HepG2 (cell line): ENCODE data around the gene WDR59. TPM values are rescaled to one million over a fixed set of nuclear protein-coding genes. Genes with fewer than 3 reads are reported as not detected.
A peak's percentile ranks its signal among the peaks of the same experiment; 100 is the strongest.

ENCODE experiments used
- BRCA1 ChIP-seq: sonication (generic); formaldehyde crosslinking; IDR thresholded peaks from 2 replicates; pipeline ENCODE4 v1.4.0; 2020; ENCODE audit warnings: missing genetic modification reagents
- CHCHD3 ChIP-seq: sonication (generic); formaldehyde crosslinking; IDR thresholded peaks from 2 replicates; pipeline ENCODE4 v1.8.0; 2022; ENCODE audit warnings: mild to moderate bottlenecking, missing genetic modification reagents, moderate library complexity
- DMAP1 ChIP-seq: IDR thresholded peaks from 2 replicates; pipeline ENCODE4 v1.6.1; 2016
- NFAT5 ChIP-seq: sonication (generic); formaldehyde crosslinking; IDR thresholded peaks from 2 replicates; pipeline ENCODE4 v1.4.0; 2020; ENCODE audit warnings: missing genetic modification reagents
- NR0B2 ChIP-seq: sonication (generic); formaldehyde crosslinking; IDR thresholded peaks from 2 replicates; pipeline ENCODE4 v1.4.0; 2020; ENCODE audit warnings: mild to moderate bottlenecking, missing genetic modification reagents
- PHF8 ChIP-seq: sonication (generic); formaldehyde crosslinking; IDR thresholded peaks from 2 replicates; pipeline ENCODE4 v1.5.0; 2020; ENCODE audit warnings: missing genetic modification reagents
- TRAFD1 ChIP-seq: sonication (generic); formaldehyde crosslinking; IDR thresholded peaks from 2 replicates; pipeline ENCODE4 v1.5.1; 2020; ENCODE audit warnings: missing genetic modification reagents, mild to moderate bottlenecking, borderline replicate concordance
- ZFAT ChIP-seq: sonication (generic); formaldehyde crosslinking; conservative IDR thresholded peaks from 2 replicates; pipeline ENCODE4 v1.8.1; 2023; ENCODE audit warnings: missing genetic modification reagents, inconsistent platforms
- ZFP41 ChIP-seq: sonication (generic); formaldehyde crosslinking; IDR thresholded peaks from 2 replicates; pipeline ENCODE4 v1.4.0; 2020; ENCODE audit warnings: mild to moderate bottlenecking, missing genetic modification reagents, borderline replicate concordance
- ZMAT5 ChIP-seq: sonication (generic); formaldehyde crosslinking; IDR thresholded peaks from 2 replicates; pipeline ENCODE4 v1.5.0; 2020; ENCODE audit warnings: mild to moderate bottlenecking, low read depth, missing genetic modification reagents, borderline replicate concordance
- ZNF207 ChIP-seq: fragments of 450-650 bp; IDR thresholded peaks from 2 replicates; pipeline ENCODE4 v1.6.1; 2016; ENCODE audit warnings: antibody characterized with exemption, borderline replicate concordance
- ZNF251 ChIP-seq: sonication (generic); formaldehyde crosslinking; IDR thresholded peaks from 2 replicates; pipeline ENCODE4 v1.9.0; 2021; ENCODE audit warnings: mild to moderate bottlenecking, missing genetic modification reagents
- ZNF33A ChIP-seq: sonication (generic); formaldehyde crosslinking; IDR thresholded peaks from 2 replicates; pipeline ENCODE4 v1.5.1; 2020; ENCODE audit warnings: missing genetic modification reagents, mild to moderate bottlenecking, moderate library complexity, borderline replicate concordance
- ZNF350 ChIP-seq: sonication (generic); formaldehyde crosslinking; IDR thresholded peaks from 2 replicates; pipeline ENCODE4 v1.4.0; 2020; ENCODE audit warnings: mild to moderate bottlenecking, low read depth, missing genetic modification reagents, borderline replicate concordance
- ZNF615 ChIP-seq: sonication (generic); formaldehyde crosslinking; IDR thresholded peaks from 2 replicates; pipeline ENCODE4 v1.5.0; 2020; ENCODE audit warnings: mild to moderate bottlenecking, missing genetic modification reagents, borderline replicate concordance
- ZNF776 ChIP-seq: sonication (generic); formaldehyde crosslinking; IDR thresholded peaks from 2 replicates; pipeline ENCODE4 v1.4.0; 2020; ENCODE audit warnings: mild to moderate bottlenecking, missing genetic modification reagents
- polyA plus RNA-seq, 8 experiments: library from polyadenylated mRNA; depleted of rRNA in 3 of 8; stranded (reverse) in 7 of 8; unstranded in 1 of 8; fragments of >200 nt; fragmentation: Illumina TruSeq in 4 of 8; extraction: Trizol in 4 of 8; gene quantifications; 2 replicates each; pipeline versions ENCODE4 v1.2.1 to v1.2.3, GENCODE V29; 2011 to 2016; ENCODE audit warnings: low read depth in 4 of 8, missing spikeins in 1 of 8, mixed read lengths in 1 of 8; ENCODE audit not compliant: insufficient read depth in 1 of 8
- total RNA-seq, 5 experiments: library from RNA; depleted of rRNA; stranded (reverse); fragments of >200 nt; fragmentation: Illumina TruSeq; extraction: Trizol; gene quantifications; 2 replicates each; pipeline ENCODE4 v1.2.3, GENCODE V29; 2016; ENCODE audit warnings: low read depth in 1 of 5

WDR59 gene
- total and polyA plus RNA-seq, 2 of the 13 experiments (the other 11 are each of a cell fraction or from before 2014, with no cell fraction given), result 65.2 to 306 TPM

GRCh38 chr16:74991593-74992403 is 6.9 kb upstream of the WDR59 start (continued):
- TF ChIP-seq ZNF33A (CRISPR knock-in tag), result peak; percentile 98; the same call in 1 of the 2 replicates
- TF ChIP-seq BRCA1 (CRISPR knock-in tag), result 0 out of 2 replicates have a peak, but pooled peaks have one; percentile 49
- no peak for TF ChIP-seq ZNF251 (CRISPR knock-in tag)
- no peak for TF ChIP-seq ZNF615
- TF ChIP-seq TRAFD1, result no peak
- TF ChIP-seq ZMAT5 (CRISPR knock-in tag), result no peak
- TF ChIP-seq CHCHD3 (CRISPR knock-in tag), result no peak
- TF ChIP-seq ZFP41 (CRISPR knock-in tag), result no peak
- TF ChIP-seq ZNF350 (CRISPR knock-in tag), result peak; percentile 68; the same call in 1 of the 2 replicates
- no peak for TF ChIP-seq ZNF776
- TF ChIP-seq PHF8 (CRISPR knock-in tag), result peak; percentile 13; the same call in 1 of the 2 replicates
- no peak for TF ChIP-seq ZFAT (CRISPR knock-in tag)
- TF ChIP-seq NFAT5, result no peak
- no peak for TF ChIP-seq NR0B2
- TF ChIP-seq ZNF207, result no peak
- TF ChIP-seq DMAP1 (CRISPR knock-in tag), result peak; percentile 44; the same call in 1 of the 2 replicates
